Upper lobe of right lung (tissue), 1 donor: ENCODE results near the gene PLXDC1. TPM values are rescaled to one million over a fixed set of nuclear protein-coding genes. Genes with fewer than 3 reads are reported as not detected.

Source experiments
- ATAC-seq: fragments of 200-7000 bp; cut with Tn5 transposase; one replicate; pipeline ENCODE4 v1.9.1; 2020; ENCODE audit warnings: mild to moderate bottlenecking, moderate library complexity
- DNase-seq: peaks from one replicate; pipeline ENCODE4 v3.0.0-alpha.2; 2020
- H3K27ac ChIP-seq: fragments of 200-600 bp; one replicate; pipeline ENCODE4 v1.8.0; 2022
- H3K27me3 ChIP-seq: fragments of 200-600 bp; one replicate; pipeline ENCODE4 v1.8.0; 2022; ENCODE audit warnings: mild to moderate bottlenecking
- H3K36me3 ChIP-seq: fragments of 200-600 bp; one replicate; pipeline ENCODE4 v1.8.0; 2022
- H3K4me1 ChIP-seq: fragments of 200-600 bp; one replicate; pipeline ENCODE4 v1.8.0; 2022
- H3K4me3 ChIP-seq: fragments of 200-600 bp; one replicate; pipeline ENCODE4 v1.8.0; 2022; ENCODE audit warnings: mild to moderate bottlenecking
- H3K9me3 ChIP-seq: fragments of 200-600 bp; one replicate; pipeline ENCODE4 v1.8.0; 2022
- CTCF ChIP-seq: fragments of 200-600 bp; IDR thresholded peaks from one replicate; pipeline ENCODE4 v1.8.0; 2022; ENCODE audit warnings: antibody characterized with exemption
- intact Hi-C: fragments of 100-400 bp; cut with DNase I; formaldehyde crosslinking; loops from one replicate; pipeline ENCODE4 v1.11.0; 2022
- total RNA-seq: library from RNA; stranded (reverse); fragmentation: NEBNext Ultra II Directional; extraction: Animal tissue kit (Norgen Biotek cat#: 25700); gene quantifications from one replicate; pipeline ENCODE4 v1.2.1, GENCODE V29; 2021
- donor health status: DM: no; HTN: yes; CAD: no; lungs with severe emphysema.

Gene PLXDC1
- total RNA-seq, 1 donor from 2014 or later = 14.4 TPM

DNA sequence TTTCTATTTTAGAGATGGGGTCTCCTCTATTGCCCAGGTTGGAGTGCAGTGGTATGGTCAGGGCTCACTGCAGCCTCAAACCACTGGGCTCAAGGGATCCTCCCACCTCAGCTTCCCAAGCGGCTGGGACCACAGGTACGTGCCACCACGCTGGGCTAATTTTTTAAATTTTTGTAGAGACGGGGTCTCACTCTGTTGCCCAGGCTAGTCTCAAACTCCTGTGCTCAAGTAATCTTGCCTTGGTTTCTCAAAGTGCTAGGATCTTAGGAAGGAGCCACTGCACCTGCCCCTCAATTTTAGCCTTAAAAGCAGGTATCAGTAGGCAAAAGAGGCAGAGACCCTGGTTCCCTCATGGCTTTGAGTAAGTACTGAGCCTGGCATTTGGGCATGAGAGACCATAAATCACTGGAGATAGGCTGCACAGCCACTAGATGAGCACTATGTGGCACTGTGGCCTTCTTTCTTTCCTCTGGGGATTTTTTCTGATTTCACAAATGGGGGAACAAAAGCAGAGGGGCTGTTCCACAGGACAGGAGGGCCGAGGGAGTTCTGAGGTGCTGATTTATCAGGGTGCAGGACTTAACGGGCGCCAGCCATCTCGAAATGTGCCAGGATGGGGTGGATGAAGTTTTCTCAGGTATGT is 82.2 kb downstream of the PLXDC1 start:
- ATAC-seq (peak; percentile 67), DNase-seq (no peak)
- TF ChIP-seq CTCF = peak; percentile 64
- Histone ChIP-seq H3K27me3 (no peaks in the 10 kb centered on the region), H3K4me1 (no peaks in the 10 kb centered on the region), H3K36me3 (no peaks in the 10 kb centered on the region), H3K4me3 (no peak overlapping the region), H3K27ac (no peak overlapping the region), H3K9me3 (no peaks in the 10 kb centered on the region)
- intact Hi-C loops = no loop called here

DNA sequence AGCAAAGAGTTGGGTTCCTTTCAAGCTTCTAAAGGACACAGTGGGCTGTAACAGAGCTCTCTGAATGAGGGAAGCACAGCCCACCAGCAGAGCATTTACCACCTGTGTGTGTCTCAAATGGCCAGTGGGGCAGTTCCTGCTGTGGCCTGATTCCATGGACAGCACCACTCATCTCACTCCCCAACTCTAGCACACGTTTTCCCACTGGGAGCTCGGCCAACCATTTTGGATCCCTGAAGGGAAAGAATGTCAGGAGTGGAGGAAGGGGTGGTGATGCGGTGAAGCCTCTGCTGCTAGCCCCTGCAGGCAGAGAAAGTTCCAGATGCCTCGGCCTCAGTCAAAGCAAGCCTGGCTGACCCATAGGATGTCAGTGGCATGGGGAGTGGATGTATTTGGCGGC is 86.6 kb downstream of the PLXDC1 start:
- no peak for ATAC-seq
- H3K27ac ChIP-seq = no peak overlapping the region
- no peak for TF ChIP-seq CTCF
- no peaks in the 10 kb centered on the region for H3K4me1 ChIP-seq
- no peak overlapping the region for H3K4me3 ChIP-seq
- no peaks in the 10 kb centered on the region for H3K27me3 ChIP-seq
- no peaks in the 10 kb centered on the region for H3K9me3 ChIP-seq
- intact Hi-C loops = no loop called here
- H3K36me3 ChIP-seq = no peaks in the 10 kb centered on the region
- peak; percentile 22 for DNase-seq

DNA sequence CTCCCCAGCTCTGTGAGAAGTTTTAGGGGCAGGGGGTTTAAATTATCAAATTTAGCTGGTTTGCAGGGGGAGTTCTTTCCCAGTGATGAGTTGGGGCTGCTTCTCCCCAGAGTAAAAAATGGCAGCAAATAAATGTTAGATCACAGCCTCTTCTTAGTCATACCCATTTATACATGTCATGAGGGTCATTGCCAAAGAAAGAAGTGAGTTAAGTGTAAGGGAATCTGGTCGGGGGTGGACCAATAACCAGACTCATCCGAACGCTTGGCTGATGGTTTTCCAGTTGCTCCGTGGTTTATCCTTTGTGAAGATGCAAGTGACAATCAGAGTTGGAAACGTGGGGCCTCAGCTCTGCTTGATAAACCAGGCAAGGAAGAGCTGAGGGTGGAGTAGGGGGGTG is 87.1 kb downstream of the PLXDC1 start:
- no peaks in the 10 kb centered on the region for H3K4me1 ChIP-seq
- ATAC-seq (no peak), DNase-seq (peak; percentile 2)
- no peaks in the 10 kb centered on the region for H3K9me3 ChIP-seq
- intact Hi-C loops = no loop called here
- TF ChIP-seq CTCF = no peak
- no peak overlapping the region for H3K4me3 ChIP-seq
- no peaks in the 10 kb centered on the region for H3K36me3 ChIP-seq
- H3K27me3 ChIP-seq = no peaks in the 10 kb centered on the region
- no peak overlapping the region for H3K27ac ChIP-seq

DNA sequence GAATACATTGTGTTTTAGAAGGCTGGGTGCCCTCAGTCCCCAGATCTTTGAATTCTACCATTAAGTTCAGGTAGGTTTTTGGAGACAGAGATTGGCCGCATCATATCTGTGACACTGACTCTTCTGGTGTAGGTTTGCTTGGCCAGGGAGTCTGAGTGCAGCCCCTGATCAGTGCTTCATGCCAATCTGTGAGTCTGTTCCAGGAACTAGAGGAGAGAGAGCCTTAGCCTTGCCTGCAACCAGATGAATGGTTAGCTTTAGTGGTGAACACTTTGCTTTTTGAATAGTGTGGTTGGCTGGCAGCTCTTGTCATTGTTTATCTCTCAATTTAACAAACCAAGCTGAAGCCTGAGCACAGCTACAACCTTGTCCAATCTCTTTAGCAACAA is 87.8 kb downstream of the PLXDC1 start:
- ATAC-seq = no peak
- Histone ChIP-seq H3K27me3 (no peaks in the 10 kb centered on the region), H3K27ac (no peak overlapping the region), H3K36me3 (no peaks in the 10 kb centered on the region), H3K4me1 (no peaks in the 10 kb centered on the region), H3K9me3 (no peaks in the 10 kb centered on the region), H3K4me3 (no peak overlapping the region)
- no peak for TF ChIP-seq CTCF
- intact Hi-C loops = no loop called here
- no peak for DNase-seq

DNA sequence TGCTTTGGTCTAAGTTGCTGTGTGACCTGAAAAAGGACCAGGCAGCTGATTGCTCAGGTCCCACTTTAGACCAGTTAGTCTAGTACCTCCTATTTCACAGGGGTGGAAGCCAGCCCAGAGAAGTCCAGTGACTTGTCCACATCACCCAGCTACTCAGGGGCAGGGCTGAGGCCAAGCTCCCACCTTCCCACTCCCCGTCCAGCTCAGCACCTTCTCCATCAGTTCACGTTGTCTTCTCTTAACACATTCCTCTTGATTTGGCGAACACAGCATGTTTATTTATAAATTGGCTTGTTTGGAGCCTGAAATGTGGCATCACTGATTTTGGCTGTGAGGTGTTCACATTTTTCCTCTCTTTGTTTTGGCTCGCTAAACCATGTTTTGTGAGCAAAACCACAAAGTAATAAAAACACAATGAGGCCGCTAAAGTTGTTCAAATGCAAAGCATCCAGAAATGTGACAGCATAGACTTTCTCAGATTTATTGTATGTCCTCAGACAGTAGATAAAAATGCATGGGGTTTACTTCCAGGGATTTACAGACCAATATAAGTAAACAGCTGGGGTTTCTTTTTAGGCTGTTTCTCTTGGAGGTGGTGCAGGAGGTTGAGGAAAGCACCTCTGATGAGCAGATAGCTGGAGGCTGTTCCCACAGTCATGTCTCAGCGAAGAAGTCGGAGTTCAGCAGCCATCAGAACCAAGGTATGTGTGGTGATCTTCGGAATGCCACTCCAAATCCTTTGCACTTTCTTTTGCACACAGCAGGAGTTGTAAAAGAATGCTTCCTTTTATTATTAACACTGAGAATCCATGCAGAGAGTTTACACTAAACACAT is 88.4 kb downstream of the PLXDC1 start:
- Histone ChIP-seq H3K27me3 (no peaks in the 10 kb centered on the region), H3K4me1 (no peaks in the 10 kb centered on the region), H3K36me3 (no peaks in the 10 kb centered on the region), H3K4me3 (no peak overlapping the region), H3K9me3 (no peaks in the 10 kb centered on the region), H3K27ac (no peak overlapping the region)
- intact Hi-C loops = no loop called here
- DNase-seq = peak; percentile 13
- no peak for ATAC-seq
- TF ChIP-seq CTCF = no peak
